Endothelial cell of umbilical vein (primary cell): Measurements from ENCODE around the gene NR6A1.

ENCODE experiments used
- EZH2 ChIP-seq: IDR thresholded peaks from 2 replicates; pipeline ENCODE4 v1.6.1; 2012; ENCODE audit warnings: borderline replicate concordance, low read depth, mild to moderate bottlenecking, moderate library complexity, low read length, inconsistent platforms; ENCODE audit not compliant: severe bottlenecking
- GATA2 ChIP-seq: IDR thresholded peaks from 2 replicates; pipeline ENCODE4 v1.7.0; 2011; ENCODE audit warnings: low read depth, mild to moderate bottlenecking, moderate library complexity, mixed read lengths, low read length; ENCODE audit not compliant: insufficient read length, insufficient read depth
- JUN ChIP-seq: IDR thresholded peaks from 2 replicates; pipeline ENCODE4 v1.6.1; 2011; ENCODE audit warnings: borderline replicate concordance, low read depth; ENCODE audit not compliant: insufficient read length, insufficient read depth
- MYC ChIP-seq: IDR thresholded peaks from one replicate; pipeline ENCODE4 v1.6.1; 2011; ENCODE audit warnings: mild to moderate bottlenecking, low read depth, low read length
- POLR2A ChIP-seq: IDR thresholded peaks from 2 replicates; pipeline ENCODE4 v1.6.1; 2012; ENCODE audit warnings: low read depth, mild to moderate bottlenecking, control low read depth, low read length
- POLR2AphosphoS5 ChIP-seq: IDR thresholded peaks from 2 replicates; pipeline ENCODE4 v1.6.1; 2012; ENCODE audit warnings: low read depth, mild to moderate bottlenecking, control low read depth, low read length, moderate library complexity; ENCODE audit not compliant: insufficient read depth
- TF ChIP-seq, protein P1 (sequence below), 2 donors: IDR thresholded peaks; 1 replicate in 1 of 2; 2 replicates in 1 of 2; pipeline ENCODE4 v1.5.1; 2011; ENCODE audit warnings: low read length in 2 of 2, mild to moderate bottlenecking in 2 of 2, moderate library complexity in 2 of 2, control low read depth in 1 of 2, inconsistent platforms in 1 of 2, low read depth in 1 of 2; ENCODE audit not compliant: insufficient read depth in 1 of 2; ENCODE audit errors: extremely low read depth in 1 of 2
- TF ChIP-seq, protein P2 (sequence below): IDR thresholded peaks from 2 replicates; pipeline ENCODE4 v1.6.1; 2011; ENCODE audit not compliant: insufficient read depth, insufficient read length

DNA sequence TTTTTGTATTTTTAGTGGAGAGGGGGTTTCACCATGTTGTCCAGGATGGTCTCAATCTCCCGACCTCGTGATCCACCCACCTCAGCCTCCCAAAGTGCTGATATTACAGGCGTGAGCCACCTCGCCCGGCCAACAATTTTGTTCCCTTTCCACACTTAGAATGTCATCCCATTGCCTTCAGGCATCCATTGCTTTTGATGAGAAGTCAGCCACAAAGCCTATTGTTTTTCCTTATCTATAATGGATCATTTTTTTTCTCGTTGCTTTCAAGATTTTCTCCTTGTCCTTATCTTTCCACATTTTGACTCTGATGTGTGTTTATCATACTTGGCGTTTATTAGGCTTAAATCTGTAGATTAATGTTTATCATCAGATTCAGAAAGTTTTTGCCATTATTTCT is 64.4 kb downstream of the NR6A1 start:
- TF ChIP-seq, protein P1, sequence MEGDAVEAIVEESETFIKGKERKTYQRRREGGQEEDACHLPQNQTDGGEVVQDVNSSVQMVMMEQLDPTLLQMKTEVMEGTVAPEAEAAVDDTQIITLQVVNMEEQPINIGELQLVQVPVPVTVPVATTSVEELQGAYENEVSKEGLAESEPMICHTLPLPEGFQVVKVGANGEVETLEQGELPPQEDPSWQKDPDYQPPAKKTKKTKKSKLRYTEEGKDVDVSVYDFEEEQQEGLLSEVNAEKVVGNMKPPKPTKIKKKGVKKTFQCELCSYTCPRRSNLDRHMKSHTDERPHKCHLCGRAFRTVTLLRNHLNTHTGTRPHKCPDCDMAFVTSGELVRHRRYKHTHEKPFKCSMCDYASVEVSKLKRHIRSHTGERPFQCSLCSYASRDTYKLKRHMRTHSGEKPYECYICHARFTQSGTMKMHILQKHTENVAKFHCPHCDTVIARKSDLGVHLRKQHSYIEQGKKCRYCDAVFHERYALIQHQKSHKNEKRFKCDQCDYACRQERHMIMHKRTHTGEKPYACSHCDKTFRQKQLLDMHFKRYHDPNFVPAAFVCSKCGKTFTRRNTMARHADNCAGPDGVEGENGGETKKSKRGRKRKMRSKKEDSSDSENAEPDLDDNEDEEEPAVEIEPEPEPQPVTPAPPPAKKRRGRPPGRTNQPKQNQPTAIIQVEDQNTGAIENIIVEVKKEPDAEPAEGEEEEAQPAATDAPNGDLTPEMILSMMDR (IDR thresholded peaks at IDR 0.05; ENCODE audit: extremely low read depth in 1 of 2, insufficient read depth in 1 of 2, low read depth in 1 of 2, low read length in 2 of 2): no peak
- TF ChIP-seq POLR2A (no peak), POLR2AphosphoS5 (no peak), EZH2 (no peak), MYC (no peak), JUN (no peak), GATA2 (no peak)
- TF ChIP-seq, protein P2, sequence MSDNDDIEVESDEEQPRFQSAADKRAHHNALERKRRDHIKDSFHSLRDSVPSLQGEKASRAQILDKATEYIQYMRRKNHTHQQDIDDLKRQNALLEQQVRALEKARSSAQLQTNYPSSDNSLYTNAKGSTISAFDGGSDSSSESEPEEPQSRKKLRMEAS: no peak
